ENCODE measurements around the gene ZNF182.
"Not testable (repeated sequence)": the region's sequence is repeated elsewhere in the genome, so short reads cannot be mapped to it uniquely, and the experiment has no call there.

Gene ZNF182

GRCh38 chrX:48003758-48004457 is at the start of gene ZNF182:
TSS of gene ZNF182 (minus strand) at chrX:48003989. CDS start at chrX:48002609, 1,380 bp downstream.
- peak; percentile 92 for DNase-seq (ENCODE audit: low spot score)

GRCh38 chrX:48046846-48047245 is 43.1 kb upstream of the ZNF182 start:
- no peak for DNase-seq (ENCODE audit: low spot score)

GRCh38 chrX:48045410-48046311 is 41.9 kb upstream of the ZNF182 start:
- DNase-seq (ENCODE audit: low spot score) = no peak

- no peak for DNase-seq (ENCODE audit: low spot score)
These were observed 39.3 kb upstream of the ZNF182 start for GRCh38 chrX:48043056-48043455.

GRCh38 chrX:48035891-48036290 is 32.1 kb upstream of the ZNF182 start:
- no peak for DNase-seq (ENCODE audit: low spot score)

GRCh38 chrX:48030641-48031173 is 26.9 kb upstream of the ZNF182 start:
- DNase-seq (ENCODE audit: low spot score) = not testable (repeated sequence)

GRCh38 chrX:48030237-48030636 is 26.4 kb upstream of the ZNF182 start:
- no peak for DNase-seq (ENCODE audit: low spot score)

- no peak for DNase-seq (ENCODE audit: low spot score)
These were observed 24.3 kb upstream of the ZNF182 start for GRCh38 chrX:48028091-48028490.

- DNase-seq (ENCODE audit: low spot score) = not testable (repeated sequence)
These were observed 23.8 kb upstream of the ZNF182 start for GRCh38 chrX:48027545-48027944.

- peak; percentile 62 for DNase-seq (ENCODE audit: low spot score)
These were observed 21.8 kb upstream of the ZNF182 start for GRCh38 chrX:48025561-48025960.

GRCh38 chrX:48022738-48023137 is 18.9 kb upstream of the ZNF182 start:
- DNase-seq (ENCODE audit: low spot score) = no peak

GRCh38 chrX:48022100-48022499 is 18.3 kb upstream of the ZNF182 start:
- no peak for DNase-seq (ENCODE audit: low spot score)

- DNase-seq (ENCODE audit: low spot score) = peak; percentile 78
These were observed 17.5 kb upstream of the ZNF182 start for GRCh38 chrX:48021026-48021900.

GRCh38 chrX:48020472-48020871 is 16.7 kb upstream of the ZNF182 start:
- DNase-seq (ENCODE audit: low spot score) = peak; percentile 29

GRCh38 chrX:48019892-48020291 is 16.1 kb upstream of the ZNF182 start:
- DNase-seq (ENCODE audit: low spot score) = not testable (repeated sequence)

GRCh38 chrX:48016583-48017310 is 13.0 kb upstream of the ZNF182 start:
- not testable (repeated sequence) for DNase-seq (ENCODE audit: low spot score)

GRCh38 chrX:48009445-48009960 is 5.7 kb upstream of the ZNF182 start:
- not testable (repeated sequence) for DNase-seq (ENCODE audit: low spot score)

- not testable (repeated sequence) for DNase-seq (ENCODE audit: low spot score)
These were observed 2.9 kb upstream of the ZNF182 start, which contains the start of gene SPACA5 for GRCh38 chrX:48006688-48007087. TSS of gene SPACA5 (plus strand) at chrX:48006988. CDS start at chrX:48007803, 815 bp downstream.

GRCh38 chrX:48003367-48003757 is 427 bp downstream of the ZNF182 start:
- DNase-seq (ENCODE audit: low spot score) = no peak

- DNase-seq (ENCODE audit: low spot score) = no peak
These were observed 860 bp downstream of the ZNF182 start for GRCh38 chrX:48002929-48003328.

- no peak for DNase-seq (ENCODE audit: low spot score)
These were observed 1.5 kb downstream of the ZNF182 start for GRCh38 chrX:48002319-48002718.

All from CD4-positive, alpha-beta T cell treated with Interleukin-2 at 100 ng/mL for 4 hours (primary cell).